ENCODE measurements around the gene CDSN. TPM values are rescaled to one million over a fixed set of nuclear protein-coding genes. Genes with fewer than 3 reads are reported as not detected.

CDSN gene
- total and polyA plus RNA-seq, 2 donors (not counting 3 experiments of a cell fraction or from before 2014, with no cell fraction given) = not detected

DNA sequence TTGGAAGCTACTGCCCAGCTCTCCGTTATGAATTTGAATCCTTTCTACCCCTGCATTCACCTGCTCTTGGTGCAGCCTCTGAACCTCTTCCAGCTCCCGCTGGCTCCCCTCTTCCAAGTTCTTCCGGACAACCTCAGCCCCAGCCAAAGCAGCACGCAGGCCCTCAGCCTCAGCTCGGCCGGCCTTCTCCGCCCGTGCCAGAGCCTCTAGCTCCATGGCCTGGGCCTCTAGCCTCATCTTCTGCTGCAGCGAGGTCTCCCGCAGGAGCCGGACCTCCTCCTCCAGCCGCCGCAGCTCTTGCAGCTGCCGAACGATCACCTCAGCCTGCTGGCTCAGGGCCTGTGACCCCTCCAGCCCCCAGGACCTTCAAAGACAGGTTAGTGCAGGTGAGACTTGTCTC lies 34.2 kb upstream of the CDSN start:
- H3K9me1 ChIP-seq (replicated peaks; ENCODE audit: control insufficient read depth, extremely low read depth, insufficient read depth, low read length) = no peaks in the 10 kb centered on the region
- no peaks in the 10 kb centered on the region for H3K9me3 ChIP-seq (replicated peaks; ENCODE audit: control insufficient read depth, insufficient read depth, low read length)
- peaks cover 8% of the 10 kb centered on the region for H3K4me1 ChIP-seq (ENCODE audit: control insufficient read depth, extremely low read depth, insufficient read depth, low read length)
- no peak overlapping the region for H3K4me2 ChIP-seq (ENCODE audit: insufficient read depth, low read length)
- ChIA-PET POLR2A (no interaction called here), CTCF (interaction anchor here (0.7 to 1.2 kb wide), 2 partner anchors 11 to 38 kb away, joined by 3 read pairs; no protein-coding TSS in a partner anchor)
- DNase-seq (ENCODE audit: low read depth, low spot score) (no peak), FAIRE-seq (no peak)
- H3K36me3 ChIP-seq (ENCODE audit: control insufficient read depth in 2 of 2, extremely low read depth in 1 of 2, insufficient read depth in 2 of 2, low read length in 2 of 2) = peaks cover 0 to 4% of the 10 kb centered on the region in 2 experiments
- H3K27me3 ChIP-seq (ENCODE audit: control insufficient read depth in 2 of 2, insufficient read depth in 2 of 2, low read length in 2 of 2) = no peaks in the 10 kb centered on the region
- H3K27ac ChIP-seq (ENCODE audit: insufficient read depth, low read depth, low read length) = no peak overlapping the region
- H3K79me2 ChIP-seq (ENCODE audit: control insufficient read depth, insufficient read depth, low read length) = peaks cover 8% of the 10 kb centered on the region
- H4K20me1 ChIP-seq (replicated peaks; ENCODE audit: control insufficient read depth, extremely low read depth, insufficient read depth, low read length) = no peaks in the 10 kb centered on the region
- BruUV-seq (replicated peaks) = no TSS peak
- dilution Hi-C loops (cut with MboI; ENCODE audit: extremely low pct_ligation_motif_present, low sequenced_read_pairs) (no loop called here), intact Hi-C loops (cut with micrococcal nuclease) (no loop called here)
- no peak for TF ChIP-seq POLR2A (IDR thresholded peaks at IDR 0.05; ENCODE audit: low read depth, low read length)
- no peak for TF ChIP-seq FOS (IDR thresholded peaks at IDR 0.05; ENCODE audit: borderline replicate concordance, insufficient read depth, low read length)
- no peak for TF ChIP-seq MYC (IDR thresholded peaks at IDR 0.05; ENCODE audit: low read depth, low read length)
- TF ChIP-seq, protein P1, sequence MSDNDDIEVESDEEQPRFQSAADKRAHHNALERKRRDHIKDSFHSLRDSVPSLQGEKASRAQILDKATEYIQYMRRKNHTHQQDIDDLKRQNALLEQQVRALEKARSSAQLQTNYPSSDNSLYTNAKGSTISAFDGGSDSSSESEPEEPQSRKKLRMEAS (IDR thresholded peaks at IDR 0.05; ENCODE audit: insufficient read depth, insufficient read length) = no peak
- TF ChIP-seq POLR2AphosphoS5 (IDR thresholded peaks at IDR 0.05; ENCODE audit: insufficient read depth, low read depth, low read length) = no peak
- no peak overlapping the region for H2AFZ ChIP-seq (ENCODE audit: low read depth, low read length)
- no peak overlapping the region for H3K4me3 ChIP-seq (replicated peaks in 1 of 3; ENCODE audit: insufficient read depth in 1 of 3, low read depth in 1 of 3, low read length in 3 of 3)
- H3K9ac ChIP-seq (replicated peaks; ENCODE audit: extremely low read depth, insufficient read depth, low read length) = no peak overlapping the region

DNA sequence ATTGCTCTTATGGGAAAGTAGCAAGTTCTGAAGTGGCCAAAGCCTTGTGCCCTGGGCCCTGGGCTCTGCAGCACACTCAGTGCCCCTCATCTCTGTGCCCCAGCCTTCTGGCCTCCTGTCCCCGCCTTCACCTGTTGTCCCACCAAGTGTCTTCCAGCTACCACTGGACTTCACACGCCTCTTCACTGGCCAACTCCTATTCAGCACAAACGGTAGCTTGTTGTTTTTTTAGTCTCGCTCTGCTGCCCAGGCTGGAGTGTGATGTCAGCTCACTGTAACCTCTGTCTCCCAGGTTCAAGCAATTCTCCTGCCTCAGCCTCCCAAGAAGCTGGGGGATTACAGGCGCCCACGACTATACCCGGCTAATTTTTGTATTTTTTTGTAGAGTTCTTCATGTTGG lies 32.5 kb upstream of the CDSN start:
- ChIA-PET CTCF (interaction anchor here (1.0 to 1.3 kb wide), 2 partner anchors 9 to 15 kb away, joined by 3 to 7 read pairs; no protein-coding TSS in a partner anchor), POLR2A (no interaction called here)
- Histone ChIP-seq H3K9ac (replicated peaks; ENCODE audit: extremely low read depth, insufficient read depth, low read length) (no peak overlapping the region), H3K36me3 (ENCODE audit: control insufficient read depth in 2 of 2, extremely low read depth in 1 of 2, insufficient read depth in 2 of 2, low read length in 2 of 2) (peaks cover 0 to 7% of the 10 kb centered on the region in 2 experiments), H3K4me3 (replicated peaks in 1 of 3; ENCODE audit: insufficient read depth in 1 of 3, low read depth in 1 of 3, low read length in 3 of 3) (no peak overlapping the region), H3K79me2 (ENCODE audit: control insufficient read depth, insufficient read depth, low read length) (no peaks in the 10 kb centered on the region), H3K4me2 (ENCODE audit: insufficient read depth, low read length) (no peak overlapping the region), H4K20me1 (replicated peaks; ENCODE audit: control insufficient read depth, extremely low read depth, insufficient read depth, low read length) (no peaks in the 10 kb centered on the region), H3K4me1 (ENCODE audit: control insufficient read depth, extremely low read depth, insufficient read depth, low read length) (no peaks in the 10 kb centered on the region), H3K9me3 (replicated peaks; ENCODE audit: control insufficient read depth, insufficient read depth, low read length) (no peaks in the 10 kb centered on the region), H3K9me1 (replicated peaks; ENCODE audit: control insufficient read depth, extremely low read depth, insufficient read depth, low read length) (no peaks in the 10 kb centered on the region), H3K27me3 (ENCODE audit: control insufficient read depth in 2 of 2, insufficient read depth in 2 of 2, low read length in 2 of 2) (no peaks in the 10 kb centered on the region), H2AFZ (ENCODE audit: low read depth, low read length) (no peak overlapping the region), H3K27ac (ENCODE audit: insufficient read depth, low read depth, low read length) (no peak overlapping the region)
- dilution Hi-C loops (cut with MboI; ENCODE audit: extremely low pct_ligation_motif_present, low sequenced_read_pairs) (no loop called here), intact Hi-C loops (cut with micrococcal nuclease) (no loop called here)
- no TSS peak for BruUV-seq (replicated peaks)
- DNase-seq (ENCODE audit: low read depth, low spot score) (no peak), FAIRE-seq (no peak)
- TF ChIP-seq FOS (IDR thresholded peaks at IDR 0.05; ENCODE audit: borderline replicate concordance, insufficient read depth, low read length) = no peak
- TF ChIP-seq POLR2AphosphoS5 (IDR thresholded peaks at IDR 0.05; ENCODE audit: insufficient read depth, low read depth, low read length) = no peak
- TF ChIP-seq JUN (IDR thresholded peaks at IDR 0.05; ENCODE audit: borderline replicate concordance, insufficient read depth, insufficient read length, low read depth) = no peak
- no peak for TF ChIP-seq GATA2 (IDR thresholded peaks at IDR 0.05; ENCODE audit: insufficient read depth, insufficient read length, low read depth, low read length)
- TF ChIP-seq, protein P1 (IDR thresholded peaks at IDR 0.05; ENCODE audit: insufficient read depth, insufficient read length) = no peak
- no peak for TF ChIP-seq POLR2A (IDR thresholded peaks at IDR 0.05; ENCODE audit: low read depth, low read length)
- TF ChIP-seq EZH2 (IDR thresholded peaks at IDR 0.05; ENCODE audit: borderline replicate concordance, low read depth, low read length, severe bottlenecking) = no peak
- TF ChIP-seq MYC (IDR thresholded peaks at IDR 0.05; ENCODE audit: low read depth, low read length) = no peak
- TF ChIP-seq, protein P2, sequence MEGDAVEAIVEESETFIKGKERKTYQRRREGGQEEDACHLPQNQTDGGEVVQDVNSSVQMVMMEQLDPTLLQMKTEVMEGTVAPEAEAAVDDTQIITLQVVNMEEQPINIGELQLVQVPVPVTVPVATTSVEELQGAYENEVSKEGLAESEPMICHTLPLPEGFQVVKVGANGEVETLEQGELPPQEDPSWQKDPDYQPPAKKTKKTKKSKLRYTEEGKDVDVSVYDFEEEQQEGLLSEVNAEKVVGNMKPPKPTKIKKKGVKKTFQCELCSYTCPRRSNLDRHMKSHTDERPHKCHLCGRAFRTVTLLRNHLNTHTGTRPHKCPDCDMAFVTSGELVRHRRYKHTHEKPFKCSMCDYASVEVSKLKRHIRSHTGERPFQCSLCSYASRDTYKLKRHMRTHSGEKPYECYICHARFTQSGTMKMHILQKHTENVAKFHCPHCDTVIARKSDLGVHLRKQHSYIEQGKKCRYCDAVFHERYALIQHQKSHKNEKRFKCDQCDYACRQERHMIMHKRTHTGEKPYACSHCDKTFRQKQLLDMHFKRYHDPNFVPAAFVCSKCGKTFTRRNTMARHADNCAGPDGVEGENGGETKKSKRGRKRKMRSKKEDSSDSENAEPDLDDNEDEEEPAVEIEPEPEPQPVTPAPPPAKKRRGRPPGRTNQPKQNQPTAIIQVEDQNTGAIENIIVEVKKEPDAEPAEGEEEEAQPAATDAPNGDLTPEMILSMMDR (IDR thresholded peaks at IDR 0.05; ENCODE audit: extremely low read depth in 1 of 2, insufficient read depth in 1 of 2, low read depth in 1 of 2, low read length in 2 of 2) = no peak
